Activated naive CD4-positive, alpha-beta T cell treated with anti-CD3 and anti-CD28 coated beads for 36 hours (primary cell): ENCODE data around the gene FGD1. TPM values are rescaled to one million over a fixed set of nuclear protein-coding genes. Genes with fewer than 3 reads are reported as not detected.
"Not testable (repeated sequence)": the region's sequence is repeated elsewhere in the genome, so short reads cannot be mapped to it uniquely, and the experiment has no call there.

Experiments used
- CTCF ChIA-PET: fragments of 350-600 bp; sonication (Branson Sonifier 250); formaldehyde crosslinking; loops from one replicate; lab custom pipeline; 2021; ENCODE audit warnings: antibody characterized with exemption; lab: Charles Lee
- DNase-seq: peaks from one replicate; pipeline ENCODE4 v3.0.0-alpha.2; 2020
- H3K27ac Mint-ChIP-seq: one replicate; pipeline ENCODE4 v1.8.0; 2021; ENCODE audit warnings: mild to moderate bottlenecking, mixed read lengths
- H3K27me3 Mint-ChIP-seq: one replicate; pipeline ENCODE4 v1.8.0; 2021; ENCODE audit warnings: low read depth, mixed read lengths
- H3K36me3 Mint-ChIP-seq: one replicate; pipeline ENCODE4 v1.8.0; 2021; ENCODE audit warnings: low read depth, mixed read lengths
- H3K4me1 Mint-ChIP-seq: one replicate; pipeline ENCODE4 v1.8.0; 2021; ENCODE audit warnings: low read depth, mixed read lengths
- H3K4me3 Mint-ChIP-seq: one replicate; pipeline ENCODE4 v1.8.0; 2021; ENCODE audit warnings: mild to moderate bottlenecking, moderate library complexity, mixed read lengths
- H3K9me3 Mint-ChIP-seq: one replicate; pipeline ENCODE4 v1.8.0; 2021; ENCODE audit warnings: mixed read lengths
- intact Hi-C: fragments of 100-400 bp; cut with micrococcal nuclease; formaldehyde crosslinking; loops from one replicate; pipeline ENCODE4 v1.15.1; 2023
- total RNA-seq, 2 experiments: library from RNA; stranded (reverse); gene quantifications; one replicate each; pipeline ENCODE4 v1.2.3, GENCODE V29; 2021

Gene FGD1
- total RNA-seq, result under 1 TPM; 0.30 to 0.38 TPM

DNA sequence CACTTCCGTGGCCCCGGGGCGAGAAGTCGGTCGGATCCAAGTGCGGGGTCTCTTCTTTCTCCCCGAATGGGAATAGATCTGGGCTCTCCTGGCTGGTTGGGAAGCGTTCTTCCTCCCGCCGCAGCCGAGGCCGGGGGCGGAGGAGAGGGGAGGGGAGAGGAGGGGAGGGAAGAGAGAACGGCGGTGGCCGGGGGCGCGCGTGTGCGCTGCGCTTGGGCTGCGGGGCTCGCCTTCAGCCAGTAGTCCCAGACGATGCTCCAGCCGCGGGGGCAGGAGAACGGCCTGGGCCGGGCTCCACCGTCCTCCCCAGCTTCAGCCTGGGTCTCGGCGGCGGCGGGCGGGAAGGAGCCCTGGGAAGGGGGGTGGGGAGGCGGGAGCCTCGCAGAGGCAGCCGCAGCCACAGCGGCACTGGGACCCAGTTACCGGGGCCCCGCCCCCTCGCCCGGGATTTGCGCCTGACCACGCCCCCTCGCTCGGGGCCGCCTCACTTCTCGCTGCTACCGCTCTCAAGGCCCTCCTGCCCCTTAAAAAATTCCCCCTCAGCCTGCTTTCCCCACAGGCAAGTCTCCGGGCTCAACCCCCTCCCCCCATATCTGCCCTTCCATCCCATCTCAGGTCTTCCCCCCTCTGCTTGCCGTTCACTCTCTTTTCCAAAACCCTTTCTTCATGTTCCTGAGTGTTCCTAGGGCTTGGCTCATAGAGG lies at the start of gene FGD1:
TSS of gene FGD1 (minus strand) at position 421 of the 703 bp plus-strand sequence. CDS start 802 bp downstream, outside the sequence.
- peak; percentile 45 for DNase-seq
- CTCF ChIA-PET, result no interaction called here
- Mint-ChIP-seq H3K4me3 (peak within 1 kb of the TSS; percentile 66), H3K36me3 (no peaks in the 10 kb centered on the region), H3K9me3 (no peaks in the 10 kb centered on the region), H3K4me1 (peaks cover 1% of the 10 kb centered on the region), H3K27me3 (peaks cover 17% of the 10 kb centered on the region), H3K27ac (no peak within 1 kb of the TSS)
- intact Hi-C loops, result loop anchor here (2.0 kb wide), 1 partner anchor 35 kb away; the partner anchor contains the start of gene GNL3L

DNA sequence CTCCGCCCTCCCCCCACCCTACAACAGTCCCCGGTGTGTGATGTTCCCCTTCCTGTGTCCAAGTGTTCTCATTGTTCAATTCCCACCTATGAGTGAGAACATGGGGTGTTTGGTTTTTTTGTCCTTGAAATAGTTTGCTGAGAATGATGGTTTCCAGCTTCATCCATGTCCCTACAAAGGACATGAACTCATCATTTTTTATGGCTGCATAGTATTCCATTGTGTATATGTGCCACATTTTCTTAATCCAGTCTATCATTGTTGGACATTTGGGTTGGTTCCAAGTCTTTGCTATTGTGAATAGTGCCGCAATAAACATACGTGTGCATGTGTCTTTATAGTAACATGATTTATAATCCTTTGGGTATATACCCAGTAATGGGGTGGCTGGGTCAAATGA lies 46.2 kb upstream of the FGD1 start:
- intact Hi-C loops, H3K4me1 Mint-ChIP-seq, DNase-seq, CTCF ChIA-PET, H3K27ac Mint-ChIP-seq, H3K9me3 Mint-ChIP-seq, H3K4me3 Mint-ChIP-seq, H3K27me3 Mint-ChIP-seq: not testable (repeated sequence)
- H3K36me3 Mint-ChIP-seq, result peaks cover 33% of the 10 kb centered on the region

DNA sequence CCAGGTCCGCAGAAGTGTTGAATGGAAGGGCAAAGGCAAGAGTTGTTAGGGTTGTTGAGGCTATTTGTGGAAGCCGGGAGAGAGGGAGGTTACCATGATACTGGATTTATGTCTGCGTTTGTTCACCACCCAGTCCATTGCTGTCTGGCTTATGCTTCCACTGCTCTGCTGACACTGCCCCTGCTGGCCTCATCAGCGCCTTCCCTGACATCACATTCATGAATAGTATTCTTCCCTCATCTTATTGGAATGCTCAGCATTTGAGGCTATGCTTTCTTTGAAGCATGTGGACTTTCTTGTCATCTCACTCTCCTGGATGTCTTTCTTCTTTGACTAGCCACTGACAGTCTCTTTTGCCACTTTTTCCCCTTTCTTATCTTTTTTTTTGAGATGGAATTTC lies 44.3 kb upstream of the FGD1 start:
- H3K27me3 Mint-ChIP-seq, result no peaks in the 10 kb centered on the region
- H3K4me3 Mint-ChIP-seq, result no peak overlapping the region
- H3K4me1 Mint-ChIP-seq, result peaks cover 2% of the 10 kb centered on the region
- CTCF ChIA-PET, result no interaction called here
- no peaks in the 10 kb centered on the region for H3K9me3 Mint-ChIP-seq
- peaks cover 34% of the 10 kb centered on the region for H3K36me3 Mint-ChIP-seq
- intact Hi-C loops, result no loop called here
- no peak for DNase-seq
- H3K27ac Mint-ChIP-seq, result no peak overlapping the region

DNA sequence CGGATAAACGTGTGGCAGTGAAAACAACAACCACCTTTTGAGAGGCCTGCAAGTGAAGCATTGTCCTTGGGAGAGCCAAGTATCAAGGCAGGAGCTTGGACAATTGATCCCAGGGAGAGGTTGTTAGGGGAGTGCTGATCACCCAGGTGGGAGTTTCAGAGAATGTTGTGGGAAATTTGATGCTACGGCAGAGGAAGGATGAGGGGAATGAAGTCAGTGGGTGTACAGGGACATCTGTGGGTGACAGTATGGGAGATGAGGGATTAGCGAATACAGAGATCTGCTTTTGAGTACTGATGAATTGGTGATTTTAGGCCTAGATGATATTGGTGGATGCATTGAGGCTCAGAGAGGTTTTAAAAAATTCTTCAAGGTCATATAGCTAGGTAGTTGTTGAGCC lies 38.2 kb upstream of the FGD1 start:
- DNase-seq, result no peak
- peak overlapping the region; percentile 7 for H3K4me3 Mint-ChIP-seq
- peaks cover 31% of the 10 kb centered on the region for H3K4me1 Mint-ChIP-seq
- H3K27me3 Mint-ChIP-seq, result no peaks in the 10 kb centered on the region
- H3K9me3 Mint-ChIP-seq, result no peaks in the 10 kb centered on the region
- intact Hi-C loops, result no loop called here
- CTCF ChIA-PET, result no interaction called here
- H3K36me3 Mint-ChIP-seq, result peaks cover 29% of the 10 kb centered on the region
- no peak overlapping the region for H3K27ac Mint-ChIP-seq

DNA sequence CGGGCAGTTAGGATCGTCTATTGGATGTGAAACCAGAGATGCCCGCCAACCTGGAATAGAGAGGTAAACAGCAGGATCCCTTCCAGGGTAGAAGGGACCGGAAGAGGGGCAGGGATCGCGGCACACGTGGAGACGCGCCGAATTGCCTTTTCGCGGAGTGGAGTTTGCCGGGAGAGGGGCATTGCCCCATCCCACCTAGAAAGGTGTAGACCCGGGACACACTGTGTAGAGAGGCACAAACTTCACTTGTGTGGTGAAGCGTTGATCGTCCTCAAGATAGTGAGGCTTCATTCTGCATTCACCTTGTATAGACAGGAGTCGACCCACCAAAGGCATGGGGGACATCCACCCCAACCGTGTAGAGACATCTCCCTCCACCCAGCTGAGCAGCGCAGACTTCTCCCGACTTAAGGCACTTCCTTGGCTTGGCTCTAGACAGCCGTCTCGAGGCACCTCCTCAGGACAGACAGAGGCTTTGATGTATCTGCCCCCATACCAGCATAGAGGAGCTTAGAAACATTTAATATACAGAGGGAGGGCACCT lies 34.4 kb upstream of the FGD1 start:
- CTCF ChIA-PET, result no interaction called here
- H3K27me3 Mint-ChIP-seq, result no peaks in the 10 kb centered on the region
- peaks cover 24% of the 10 kb centered on the region for H3K36me3 Mint-ChIP-seq
- intact Hi-C loops, result loop anchor here (1.0 to 2.0 kb wide), 7 partner anchors 34 to 486 kb away; partner anchors contain the start of genes FAM120C, FGD1, PHF8 and TSR2
- H3K27ac Mint-ChIP-seq, result peak overlapping the region; percentile 91
- H3K4me1 Mint-ChIP-seq, result peaks cover 31% of the 10 kb centered on the region
- H3K9me3 Mint-ChIP-seq, result peaks cover 2% of the 10 kb centered on the region
- peak overlapping the region; percentile 90 for H3K4me3 Mint-ChIP-seq
- DNase-seq, result no peak

DNA sequence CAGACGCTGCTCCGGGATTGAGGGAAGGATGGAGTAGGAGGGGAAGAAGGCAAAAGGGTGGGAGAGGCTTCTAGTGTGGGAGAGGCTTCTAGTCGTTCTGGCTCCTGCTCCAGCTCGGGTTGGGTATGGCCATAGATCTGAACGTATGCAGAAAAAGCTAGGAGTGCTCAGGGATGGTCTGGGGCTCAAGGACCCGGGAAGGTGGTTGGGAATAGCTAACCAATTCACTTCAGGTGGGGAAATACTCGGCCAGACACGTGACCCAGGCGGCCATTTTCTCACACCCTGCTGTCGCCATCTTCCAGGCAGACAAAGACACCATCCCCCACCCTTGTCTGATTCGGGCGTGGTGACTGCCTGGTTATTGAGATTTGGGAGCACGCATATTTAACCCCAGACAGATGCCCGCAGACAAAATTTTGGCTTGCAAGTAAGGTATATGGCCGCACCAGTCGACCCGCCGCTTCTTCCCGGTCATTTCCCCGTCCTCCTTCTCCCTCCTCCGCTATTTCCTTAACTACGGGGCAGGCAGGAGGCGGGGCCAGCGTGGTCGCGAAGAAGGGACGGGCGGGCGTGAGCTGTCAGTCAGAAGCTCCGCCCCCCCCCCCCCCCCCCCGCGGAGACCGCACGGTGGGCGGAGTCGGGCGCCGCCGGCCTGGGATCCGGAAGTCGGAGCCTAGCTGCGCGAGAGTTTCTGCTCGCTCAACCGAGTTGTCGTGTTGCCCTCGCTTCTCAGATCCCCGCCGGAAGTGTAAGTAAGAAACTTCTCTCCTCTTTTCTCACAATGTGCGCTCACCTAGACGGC lies 33.7 kb upstream of the FGD1 start, which contains the start of gene GNL3L:
TSS of gene GNL3L (plus strand) at position 668 of the 805 bp plus-strand sequence. CDS start 2,348 bp downstream, outside the sequence.
- Mint-ChIP-seq H3K4me3 (peak within 1 kb of the TSS; percentile 90), H3K9me3 (peaks cover 2% of the 10 kb centered on the region), H3K27me3 (no peaks in the 10 kb centered on the region), H3K36me3 (peaks cover 23% of the 10 kb centered on the region), H3K4me1 (peaks cover 31% of the 10 kb centered on the region), H3K27ac (peak within 1 kb of the TSS; percentile 98)
- CTCF ChIA-PET, result interaction anchor here (0.6 kb wide), 1 partner anchor 627 kb away, joined by 3 read pairs; no protein-coding TSS in a partner anchor
- intact Hi-C loops, result loop anchor here (1.0 to 2.0 kb wide), 7 partner anchors 33 to 485 kb away; partner anchors contain the start of genes FAM120C, FGD1, PHF8 and TSR2
- peak; percentile 84 for DNase-seq

DNA sequence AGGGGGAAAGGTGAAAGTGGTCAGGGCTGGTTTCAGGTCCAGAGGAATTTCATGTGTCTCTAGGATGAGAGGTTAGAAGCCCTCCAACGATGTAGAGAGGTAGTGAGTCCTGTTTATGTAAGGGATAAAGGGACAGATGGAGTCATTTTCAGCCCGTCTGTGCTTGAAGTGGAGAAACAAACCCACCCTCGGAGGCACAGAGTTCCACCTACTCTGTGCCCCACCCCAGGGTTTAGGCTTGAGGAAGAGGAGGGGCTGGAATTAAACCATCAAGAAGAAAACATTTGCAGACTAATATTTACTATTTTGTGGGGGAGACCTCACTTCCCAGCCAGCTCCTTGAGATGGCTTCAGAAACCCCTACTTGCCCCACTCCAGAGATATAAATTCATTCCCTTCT lies 33.1 kb upstream of the FGD1 start:
- peaks cover 19% of the 10 kb centered on the region for H3K36me3 Mint-ChIP-seq
- no peak for DNase-seq
- intact Hi-C loops, result no loop called here
- peak overlapping the region; percentile 90 for H3K4me3 Mint-ChIP-seq
- H3K27ac Mint-ChIP-seq, result peak overlapping the region; percentile 98
- H3K27me3 Mint-ChIP-seq, result no peaks in the 10 kb centered on the region
- peaks cover 25% of the 10 kb centered on the region for H3K4me1 Mint-ChIP-seq
- CTCF ChIA-PET, result interaction anchor here (0.6 kb wide), 1 partner anchor 627 kb away, joined by 3 read pairs; no protein-coding TSS in a partner anchor
- peaks cover 2% of the 10 kb centered on the region for H3K9me3 Mint-ChIP-seq

DNA sequence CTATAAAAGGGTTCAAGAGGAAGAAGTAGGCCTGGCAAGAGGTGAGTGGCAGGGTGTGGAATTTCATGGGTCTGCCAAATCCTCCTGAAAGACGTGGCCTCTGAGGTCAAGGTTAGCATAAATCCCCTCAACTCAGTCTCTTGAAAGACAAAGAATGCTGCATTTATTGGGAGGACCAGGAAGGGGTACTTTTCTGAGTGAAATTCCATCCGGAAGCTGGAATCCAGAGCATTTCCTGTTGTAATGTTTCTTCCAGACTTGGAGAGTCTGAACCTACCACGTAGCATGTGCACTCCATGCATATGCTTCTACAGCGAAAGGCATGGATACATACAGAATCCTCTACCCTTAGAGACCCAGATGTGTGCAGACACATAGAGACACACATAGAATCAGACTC lies 13.4 kb upstream of the FGD1 start:
- intact Hi-C loops, result no loop called here
- H3K27me3 Mint-ChIP-seq, result no peaks in the 10 kb centered on the region
- H3K4me3 Mint-ChIP-seq, result no peak overlapping the region
- H3K27ac Mint-ChIP-seq, result no peak overlapping the region
- no peaks in the 10 kb centered on the region for H3K4me1 Mint-ChIP-seq
- no peak for DNase-seq
- peaks cover 3% of the 10 kb centered on the region for H3K9me3 Mint-ChIP-seq
- no peaks in the 10 kb centered on the region for H3K36me3 Mint-ChIP-seq
- CTCF ChIA-PET, result no interaction called here

DNA sequence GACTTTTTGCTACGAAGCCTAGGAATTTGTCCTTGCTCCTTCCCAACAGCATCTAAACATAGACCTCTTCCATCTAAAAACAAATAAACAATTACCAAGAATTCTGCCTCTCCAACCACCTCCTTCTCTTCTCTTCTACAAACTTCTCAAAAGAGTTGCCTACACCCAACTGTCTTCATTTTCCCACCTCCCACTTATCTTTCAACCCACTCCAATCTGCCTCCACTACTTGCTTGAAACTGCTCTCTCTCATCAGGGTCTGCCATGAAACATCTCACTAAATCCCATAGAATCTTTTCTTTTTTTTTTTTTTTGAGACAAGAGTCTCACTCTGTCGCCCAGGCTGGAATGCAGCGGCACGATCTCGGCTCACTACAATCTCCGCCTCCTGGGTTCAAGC lies 902 bp upstream of the FGD1 start:
- Mint-ChIP-seq H3K36me3 (no peaks in the 10 kb centered on the region), H3K27ac (no peak overlapping the region), H3K27me3 (peaks cover 17% of the 10 kb centered on the region), H3K4me3 (peak overlapping the region; percentile 60), H3K4me1 (peaks cover 1% of the 10 kb centered on the region), H3K9me3 (no peaks in the 10 kb centered on the region)
- DNase-seq, result no peak
- intact Hi-C loops, result loop anchor here (2.0 kb wide), 1 partner anchor 34 kb away; the partner anchor contains the start of gene GNL3L
- CTCF ChIA-PET, result no interaction called here

DNA sequence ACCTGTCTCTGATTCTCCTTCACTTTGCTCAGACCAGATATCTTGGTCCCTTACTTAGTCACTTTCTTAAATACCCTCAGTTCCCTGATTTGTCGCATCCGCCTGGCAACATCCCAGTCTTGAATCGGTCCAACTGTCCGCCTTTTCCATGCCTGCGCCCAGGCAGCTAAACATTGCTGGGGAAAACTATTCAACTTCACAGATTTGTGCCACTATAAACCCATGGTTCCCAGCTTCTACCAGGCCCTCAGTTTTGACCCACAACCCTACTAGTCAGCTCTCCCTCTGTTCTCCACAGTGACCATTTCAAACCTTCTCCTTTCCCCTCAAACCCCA lies 451 bp upstream of the FGD1 start:
- DNase-seq, result no peak
- intact Hi-C loops, result loop anchor here (2.0 kb wide), 1 partner anchor 34 kb away; the partner anchor contains the start of gene GNL3L
- H3K27ac Mint-ChIP-seq, result no peak overlapping the region
- H3K9me3 Mint-ChIP-seq, result no peaks in the 10 kb centered on the region
- H3K4me1 Mint-ChIP-seq, result peaks cover 1% of the 10 kb centered on the region
- H3K27me3 Mint-ChIP-seq, result peaks cover 17% of the 10 kb centered on the region
- CTCF ChIA-PET, result no interaction called here
- H3K4me3 Mint-ChIP-seq, result peak overlapping the region; percentile 60
- H3K36me3 Mint-ChIP-seq, result no peaks in the 10 kb centered on the region

DNA sequence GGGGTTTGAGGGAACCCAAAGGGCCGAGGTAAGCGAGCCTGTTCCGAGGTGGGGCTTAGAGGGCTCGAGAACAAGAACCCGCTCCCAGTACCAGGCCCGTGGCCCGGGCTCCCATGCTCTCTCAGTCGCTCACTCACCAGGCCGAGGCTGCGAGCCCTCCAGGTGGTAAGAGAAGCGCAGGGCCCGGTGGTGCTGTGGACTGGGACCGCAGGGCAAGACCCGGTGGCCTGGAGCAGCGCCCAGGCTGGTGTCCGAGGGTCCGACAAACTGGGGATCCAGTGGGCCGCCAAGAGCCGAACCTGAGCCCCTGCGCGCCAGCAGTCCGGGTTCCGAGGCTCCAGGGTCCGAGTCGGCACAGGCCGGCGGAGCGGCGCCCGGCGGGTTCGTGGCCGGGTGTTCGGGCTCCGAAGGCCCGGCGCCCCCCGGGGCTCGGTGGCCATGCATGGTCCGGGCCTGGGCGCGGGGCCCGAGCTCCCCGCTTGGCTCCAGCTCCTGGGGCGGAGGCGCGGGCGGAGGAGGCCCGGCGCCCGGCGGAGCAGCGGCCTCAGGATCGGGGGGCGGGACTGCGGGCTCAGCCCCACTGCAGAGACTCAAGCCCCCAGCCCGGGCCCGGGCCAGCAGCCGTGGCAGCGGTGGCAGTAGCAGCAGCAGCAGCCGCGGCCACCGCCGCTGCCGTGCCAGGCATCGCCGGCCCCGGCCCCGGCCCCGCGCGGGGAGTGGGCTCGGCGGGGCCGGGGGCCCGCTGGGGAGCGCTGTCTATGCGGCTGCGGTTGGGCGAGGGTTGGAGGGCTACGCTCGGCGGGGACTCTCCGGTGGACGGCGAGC lies 833 bp downstream of the FGD1 start:
- Mint-ChIP-seq H3K27ac (no peak overlapping the region), H3K27me3 (peaks cover 17% of the 10 kb centered on the region), H3K36me3 (no peaks in the 10 kb centered on the region), H3K4me1 (peaks cover 1% of the 10 kb centered on the region), H3K4me3 (peak overlapping the region; percentile 66), H3K9me3 (no peaks in the 10 kb centered on the region)
- intact Hi-C loops, result no loop called here
- CTCF ChIA-PET, result no interaction called here
- no peak for DNase-seq
